GM20000 (cell line): ENCODE results near the gene ZNF526.
"Not testable (repeated sequence)": the region's sequence is repeated elsewhere in the genome, so short reads cannot be mapped to it uniquely, and the experiment has no call there.

Experiments used
- DNase-seq: peaks from one replicate; pipeline ENCODE4 v3.0.0; 2012; ENCODE audit warnings: low spot score
- CTCF ChIP-seq: IDR thresholded peaks from 2 replicates; pipeline ENCODE4 v1.5.1; 2012; ENCODE audit warnings: mild to moderate bottlenecking, control low read depth; ENCODE audit errors: extremely low read depth, missing control alignments

Gene ZNF526

GRCh38 chr19:42253245-42254088 lies 33.4 kb downstream of the ZNF526 start:
- TF ChIP-seq CTCF = no peak
- peak; percentile 82 for DNase-seq

- DNase-seq = peak; percentile 79
- no peak for TF ChIP-seq CTCF
Measured at GRCh38 chr19:42254089-42254849, 34.2 kb downstream of the ZNF526 start.

- TF ChIP-seq CTCF = no peak
- peak; percentile 99 for DNase-seq
Measured at GRCh38 chr19:42254850-42255765, 35.0 kb downstream of the ZNF526 start, which contains the start of gene ERF. Gene ERF (minus strand): TSS chr19:42255128. CDS start chr19:42254999, 129 bp downstream.

- TF ChIP-seq CTCF = no peak
- no peak for DNase-seq
Measured at GRCh38 chr19:42255766-42256745, 35.9 kb downstream of the ZNF526 start.

GRCh38 chr19:42257842-42258241 lies 37.7 kb downstream of the ZNF526 start:
- DNase-seq = not testable (repeated sequence)

GRCh38 chr19:42261763-42262162 lies 41.7 kb downstream of the ZNF526 start:
- DNase-seq = no peak
- TF ChIP-seq CTCF = no peak

GRCh38 chr19:42266105-42266504 lies 46.0 kb downstream of the ZNF526 start:
- DNase-seq = not testable (repeated sequence)

GRCh38 chr19:42266928-42267603 lies 47.0 kb downstream of the ZNF526 start:
- not testable (repeated sequence) for DNase-seq
